ENCODE measurements around the gene SAP30L. TPM values are rescaled to one million over a fixed set of nuclear protein-coding genes. Genes with fewer than 3 reads are reported as not detected.

Gene SAP30L
- total and polyA plus RNA-seq, 8 donors = 31.1 to 55.7 (median 44.2) TPM

GRCh38 chr5:154502180-154502579, 56.4 kb downstream of the SAP30L start:
- Histone ChIP-seq H3K27ac (no peak overlapping the region), H3K9me3 (no peaks in the 10 kb centered on the region), H3K36me3 (no peaks in the 10 kb centered on the region), H3K4me1 (no peaks in the 10 kb centered on the region), H3K27me3 (peaks cover 0 to 16% of the 10 kb centered on the region in 2 donors), H3K4me3 (no peak overlapping the region)
- TF ChIP-seq CTCF (IDR thresholded peaks at IDR 0.05) = no peak
- ATAC-seq = no peak
- intact Hi-C loops (cut with DNase I) = no loop called here
- DNase-seq = no peak

- no peaks in the 10 kb centered on the region for H3K9me3 ChIP-seq
- no peak for TF ChIP-seq CTCF (IDR thresholded peaks at IDR 0.05)
- no peak overlapping the region for H3K27ac ChIP-seq
- no peak overlapping the region for H3K4me3 ChIP-seq
- H3K36me3 ChIP-seq = no peaks in the 10 kb centered on the region
- peaks cover 0 to 11% of the 10 kb centered on the region in 2 donors for H3K27me3 ChIP-seq
- intact Hi-C loops (cut with DNase I) = no loop called here
- DNase-seq = no peak
- H3K4me1 ChIP-seq = no peaks in the 10 kb centered on the region
- ATAC-seq = no peak
Measured at GRCh38 chr5:154503698-154504039, 57.9 kb downstream of the SAP30L start.

GRCh38 chr5:154505567-154505966, 59.8 kb downstream of the SAP30L start:
- H3K4me1 ChIP-seq = no peaks in the 10 kb centered on the region
- ATAC-seq (no peak), DNase-seq (no peak)
- no peaks in the 10 kb centered on the region for H3K9me3 ChIP-seq
- intact Hi-C loops (cut with DNase I) = no loop called here
- H3K27me3 ChIP-seq = peaks cover 0 to 11% of the 10 kb centered on the region in 2 donors
- H3K36me3 ChIP-seq = no peaks in the 10 kb centered on the region
- no peak for TF ChIP-seq CTCF (IDR thresholded peaks at IDR 0.05)
- no peak overlapping the region for H3K27ac ChIP-seq
- H3K4me3 ChIP-seq = no peak overlapping the region

- Histone ChIP-seq H3K9me3 (no peaks in the 10 kb centered on the region), H3K27ac (no peak overlapping the region), H3K27me3 (peaks cover 0 to 17% of the 10 kb centered on the region in 2 donors), H3K4me3 (no peak overlapping the region), H3K4me1 (no peaks in the 10 kb centered on the region), H3K36me3 (no peaks in the 10 kb centered on the region)
- ATAC-seq (no peak), DNase-seq (no peak)
- TF ChIP-seq CTCF (IDR thresholded peaks at IDR 0.05) = no peak
- intact Hi-C loops (cut with DNase I) = no loop called here
Measured at GRCh38 chr5:154506049-154506715, 60.4 kb downstream of the SAP30L start.

GRCh38 chr5:154506716-154507080, 60.9 kb downstream of the SAP30L start:
- Histone ChIP-seq H3K36me3 (no peaks in the 10 kb centered on the region), H3K4me1 (no peaks in the 10 kb centered on the region), H3K4me3 (no peak overlapping the region), H3K9me3 (no peaks in the 10 kb centered on the region), H3K27me3 (peaks cover 0 to 14% of the 10 kb centered on the region in 2 donors), H3K27ac (no peak overlapping the region)
- ATAC-seq (no peak), DNase-seq (no peak)
- intact Hi-C loops (cut with DNase I) = no loop called here
- no peak for TF ChIP-seq CTCF (IDR thresholded peaks at IDR 0.05)

Data from left lung (tissue), 10 donors.